IPS DF 6.9 (cell line): ENCODE results near the gene FBF1.

Source experiments
- DNase-seq: peaks from one replicate; pipeline ENCODE4 v3.0.0-alpha.2; 2013; ENCODE audit warnings: low read depth, low spot score
- H3K27ac ChIP-seq: one replicate; pipeline ENCODE4 v1.5.1; 2013; ENCODE audit warnings: low read length, control low read depth
- H3K27me3 ChIP-seq: 2 replicates; pipeline ENCODE4 v1.6.1; 2013; ENCODE audit warnings: mild to moderate bottlenecking, low read length; ENCODE audit not compliant: control insufficient read depth, insufficient read depth
- H3K36me3 ChIP-seq: 2 replicates; pipeline ENCODE4 v1.6.1; 2013; ENCODE audit warnings: low read length; ENCODE audit not compliant: control insufficient read depth, insufficient read depth
- H3K4me1 ChIP-seq: 2 replicates; pipeline ENCODE4 v1.6.1; 2013; ENCODE audit warnings: low read length; ENCODE audit not compliant: control insufficient read depth, insufficient read depth
- H3K4me3 ChIP-seq: 2 replicates; pipeline ENCODE4 v1.5.1; 2013; ENCODE audit warnings: mild to moderate bottlenecking, low read length
- H3K9me3 ChIP-seq: 2 replicates; pipeline ENCODE4 v1.6.1; 2013; ENCODE audit warnings: low read length, inconsistent platforms; ENCODE audit not compliant: control insufficient read depth, insufficient read depth
- WGBS: extraction: QIAGEN DNeasy Blood & Tissue Kit; methylation state at CpG from one replicate; pipeline ENCODE4 v1.1.7; 2013; ENCODE audit warnings: mixed read lengths, missing lambda C conversion rate; ENCODE audit not compliant: insufficient read length, insufficient coverage; 5-methylcytosine and 5-hydroxymethylcytosine counted together

Gene FBF1

GRCh38 chr17:75901727-75902126 is 39.1 kb downstream of the FBF1 start:
- no CpG with 5 or more reads among the region's 18 CpGs for WGBS
- no peaks in the 10 kb centered on the region for H3K9me3 ChIP-seq
- H3K4me1 ChIP-seq: no peaks in the 10 kb centered on the region
- no peaks in the 10 kb centered on the region for H3K27me3 ChIP-seq
- H3K27ac ChIP-seq: no peak overlapping the region
- no peak overlapping the region for H3K4me3 ChIP-seq
- DNase-seq: no peak
- peaks cover 30% of the 10 kb centered on the region for H3K36me3 ChIP-seq

DNA sequence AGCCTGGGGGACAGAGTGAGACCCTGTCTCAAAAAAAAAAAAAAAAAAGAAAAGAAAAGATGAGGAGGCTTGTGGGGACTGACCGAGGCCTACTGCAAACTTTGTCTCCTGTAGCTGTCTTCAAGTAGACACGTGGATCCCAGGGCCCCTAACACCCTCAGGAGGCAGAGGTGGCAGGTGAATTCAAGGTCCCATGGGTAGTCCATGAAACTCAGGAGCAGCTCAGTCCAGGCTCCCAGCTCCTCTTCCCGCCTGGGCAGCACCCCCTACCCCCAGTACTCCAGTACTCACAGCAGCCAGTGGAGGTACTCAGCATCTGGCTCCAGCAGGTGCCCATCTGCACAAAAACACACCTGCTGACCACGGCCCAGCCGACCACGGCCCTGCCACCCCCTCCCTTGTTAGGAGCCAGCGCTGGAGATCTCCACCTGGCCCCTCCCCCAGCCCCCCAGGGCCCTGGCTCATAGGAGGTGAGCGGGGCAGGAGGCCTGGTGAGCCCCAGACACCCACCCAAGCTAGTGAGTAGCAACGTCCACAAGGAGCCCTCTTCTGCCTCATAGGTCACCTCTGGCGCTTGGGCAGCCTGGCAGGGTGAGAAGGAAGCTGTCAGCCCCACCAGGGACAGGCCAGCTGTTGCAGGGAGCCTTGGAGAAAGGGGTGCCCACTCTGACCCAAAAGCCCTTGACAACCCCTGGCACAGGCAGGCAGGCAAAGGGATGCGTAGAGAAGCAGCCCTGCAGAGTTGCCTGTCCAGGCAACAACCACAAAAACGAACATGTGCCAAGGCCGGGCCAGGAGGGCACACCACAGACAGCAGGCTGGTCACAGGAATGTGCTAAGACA is 39.9 kb downstream of the FBF1 start:
- DNase-seq: no peak
- Histone ChIP-seq H3K27ac (no peak overlapping the region), H3K36me3 (peaks cover 30% of the 10 kb centered on the region), H3K4me3 (no peak overlapping the region), H3K9me3 (no peaks in the 10 kb centered on the region), H3K4me1 (no peaks in the 10 kb centered on the region), H3K27me3 (no peaks in the 10 kb centered on the region)
- no CpG with 5 or more reads among the region's 13 CpGs for WGBS

GRCh38 chr17:75899767-75900468 is 40.9 kb downstream of the FBF1 start:
- Histone ChIP-seq H3K27ac (no peak overlapping the region), H3K36me3 (peaks cover 30% of the 10 kb centered on the region), H3K4me3 (no peak overlapping the region), H3K9me3 (no peaks in the 10 kb centered on the region), H3K4me1 (peaks cover 7% of the 10 kb centered on the region), H3K27me3 (no peaks in the 10 kb centered on the region)
- WGBS: no CpG with 5 or more reads among the region's 23 CpGs
- no peak for DNase-seq

DNA sequence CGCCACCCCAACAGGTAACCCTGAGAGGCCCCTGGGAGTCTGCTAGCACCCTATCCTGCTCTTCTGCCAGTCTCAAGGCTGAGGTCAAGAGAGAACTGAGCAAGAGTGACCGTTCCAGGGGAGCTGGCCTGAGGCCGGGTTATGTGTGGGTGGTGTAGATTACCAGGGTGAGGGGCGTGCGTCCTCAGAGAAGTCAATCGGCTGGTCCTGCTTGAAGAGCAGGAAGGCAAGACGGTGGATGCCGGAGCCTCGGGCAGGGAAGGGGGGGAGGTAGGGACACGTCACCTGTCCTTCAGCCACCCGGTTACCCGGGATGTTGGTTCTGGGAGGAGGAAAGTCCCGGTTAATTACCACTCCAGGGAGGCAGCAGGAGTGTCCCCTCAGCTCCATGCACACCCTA is 41.5 kb downstream of the FBF1 start:
- peaks cover 30% of the 10 kb centered on the region for H3K36me3 ChIP-seq
- no peaks in the 10 kb centered on the region for H3K9me3 ChIP-seq
- no peaks in the 10 kb centered on the region for H3K27me3 ChIP-seq
- no CpG with 5 or more reads among the region's 13 CpGs for WGBS
- no peak overlapping the region for H3K27ac ChIP-seq
- DNase-seq: no peak
- no peak overlapping the region for H3K4me3 ChIP-seq
- peaks cover 10% of the 10 kb centered on the region for H3K4me1 ChIP-seq

DNA sequence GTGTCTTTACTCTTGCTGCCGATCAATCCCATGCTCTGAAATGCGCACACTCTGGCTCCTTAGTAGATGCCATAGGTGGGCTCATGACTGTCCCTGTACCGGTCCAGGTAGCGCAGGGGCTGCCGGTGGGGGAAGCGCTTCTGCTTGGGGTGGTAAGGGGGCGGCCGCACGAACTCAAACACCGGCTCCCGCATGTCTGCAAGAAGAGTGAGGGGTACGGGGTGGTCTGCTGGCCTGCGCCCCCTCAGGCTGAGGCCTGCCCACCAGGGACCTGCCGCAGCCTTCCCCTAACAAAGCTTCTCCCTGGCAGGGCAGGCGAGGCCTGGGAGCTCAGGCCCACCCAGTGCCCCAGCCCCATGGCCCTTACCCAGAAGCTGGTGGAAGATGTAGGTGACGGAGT is 42.1 kb downstream of the FBF1 start:
- DNase-seq: no peak
- no peaks in the 10 kb centered on the region for H3K9me3 ChIP-seq
- peaks cover 30% of the 10 kb centered on the region for H3K36me3 ChIP-seq
- H3K27me3 ChIP-seq: no peaks in the 10 kb centered on the region
- no CpG with 5 or more reads among the region's 16 CpGs for WGBS
- no peak overlapping the region for H3K27ac ChIP-seq
- H3K4me3 ChIP-seq: no peak overlapping the region
- peaks cover 13% of the 10 kb centered on the region for H3K4me1 ChIP-seq

GRCh38 chr17:75898065-75898464 is 42.8 kb downstream of the FBF1 start:
- no CpG with 5 or more reads among the region's 8 CpGs for WGBS
- Histone ChIP-seq H3K36me3 (peaks cover 30% of the 10 kb centered on the region), H3K27me3 (no peaks in the 10 kb centered on the region), H3K4me3 (no peak overlapping the region), H3K27ac (no peak overlapping the region), H3K9me3 (no peaks in the 10 kb centered on the region), H3K4me1 (peaks cover 13% of the 10 kb centered on the region)
- no peak for DNase-seq

DNA sequence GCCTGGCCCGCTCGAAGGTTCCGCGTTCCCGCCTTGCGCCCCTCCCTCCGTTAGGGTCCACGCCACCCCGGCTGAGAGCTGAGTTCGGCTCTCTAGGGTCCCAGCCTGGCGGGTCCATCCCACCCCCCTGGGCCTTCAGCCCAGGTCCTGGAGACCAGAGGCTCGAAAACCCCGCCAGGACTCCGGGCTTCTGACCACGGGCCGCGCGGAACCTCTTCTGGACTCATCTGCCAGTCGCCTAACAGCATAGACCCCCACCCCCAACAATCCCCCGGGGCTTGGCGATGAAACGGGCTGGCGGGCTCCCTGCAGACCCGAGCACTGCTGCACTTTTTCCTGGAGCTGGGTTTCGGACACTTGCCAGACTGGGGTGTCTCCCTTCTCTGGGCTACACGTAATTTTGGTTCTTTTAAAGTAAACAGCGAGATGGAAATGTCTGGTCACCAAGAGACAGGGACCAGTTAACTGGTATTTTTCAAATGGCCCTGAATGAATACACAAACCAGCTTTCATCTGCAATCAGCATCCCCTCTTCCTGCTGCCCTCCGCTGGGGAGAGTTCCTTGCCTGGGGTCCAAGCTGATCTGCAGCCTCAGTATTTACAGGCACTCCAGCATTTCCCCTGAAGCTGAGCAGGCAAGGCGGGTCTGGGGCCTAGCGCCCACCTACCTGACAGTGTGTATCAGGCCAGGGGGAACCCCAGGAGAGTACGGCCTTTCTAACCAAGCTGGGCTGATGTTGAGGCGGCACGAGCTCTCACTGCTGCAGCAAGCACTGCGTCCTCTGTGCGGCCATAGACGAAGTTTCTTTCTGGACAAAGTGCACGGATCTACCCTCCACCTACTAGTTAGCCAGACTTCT is 43.5 kb downstream of the FBF1 start:
- Histone ChIP-seq H3K4me3 (peak overlapping the region; percentile 77; the same call in 1 of the 2 replicates), H3K27me3 (no peaks in the 10 kb centered on the region), H3K4me1 (peaks cover 13% of the 10 kb centered on the region), H3K36me3 (peaks cover 31% of the 10 kb centered on the region), H3K9me3 (no peaks in the 10 kb centered on the region), H3K27ac (no peak overlapping the region)
- DNase-seq: no peak
- no CpG with 5 or more reads among the region's 37 CpGs for WGBS

GRCh38 chr17:75896415-75897159 is 44.3 kb downstream of the FBF1 start, which contains the start of gene TRIM65:
TSS of gene TRIM65 (minus strand) at chr17:75896951. CDS start at chr17:75896937, 14 bp downstream.
- Histone ChIP-seq H3K4me1 (peaks cover 13% of the 10 kb centered on the region), H3K4me3 (peak within 1 kb of the TSS; percentile 77), H3K27me3 (no peaks in the 10 kb centered on the region), H3K27ac (no peak within 1 kb of the TSS), H3K36me3 (peaks cover 31% of the 10 kb centered on the region), H3K9me3 (no peaks in the 10 kb centered on the region)
- DNase-seq: no peak
- no CpG with 5 or more reads among the region's 102 CpGs for WGBS

GRCh38 chr17:75895370-75896155 is 45.3 kb downstream of the FBF1 start:
- Histone ChIP-seq H3K9me3 (no peaks in the 10 kb centered on the region), H3K4me1 (peaks cover 13% of the 10 kb centered on the region), H3K36me3 (peaks cover 29% of the 10 kb centered on the region), H3K27ac (no peak overlapping the region), H3K4me3 (peak overlapping the region; percentile 50; the same call in 1 of the 2 replicates), H3K27me3 (no peaks in the 10 kb centered on the region)
- no CpG with 5 or more reads among the region's 28 CpGs for whole genome bisulfite sequencing
- DNase-seq: no peak
